Vagina (tissue), 2 donors: ENCODE measurements around the gene PDZD7. TPM values are rescaled to one million over a fixed set of nuclear protein-coding genes. Genes with fewer than 3 reads are reported as not detected.
A peak's percentile ranks its signal among the peaks of the same experiment; 100 is the strongest.

Source experiments
- DNase-seq, 2 donors: peaks; one replicate each; pipeline ENCODE4 v3.0.0-alpha.2; 2017; ENCODE audit errors: extremely low spot score in 2 of 2
- H3K27ac ChIP-seq: fragments of 200-600 bp; sonication (generic); one replicate; pipeline ENCODE4 v1.5.1; 2019
- H3K27me3 ChIP-seq: fragments of 200-600 bp; sonication (generic); one replicate; pipeline ENCODE4 v1.5.1; 2019
- H3K36me3 ChIP-seq, 2 donors: fragments of 200-600 bp; sonication (generic); one replicate each; pipeline ENCODE4 v1.5.1; 2017 to 2019
- H3K4me1 ChIP-seq: fragments of 200-600 bp; sonication (generic); one replicate; pipeline ENCODE4 v1.5.1; 2019
- H3K4me3 ChIP-seq, 2 donors: fragments of 200-600 bp; sonication (generic); 1 replicate in 1 of 2; 2 replicates in 1 of 2; pipeline ENCODE4 v1.5.1; 2016 to 2019
- H3K9me3 ChIP-seq: fragments of 200-600 bp; sonication (generic); one replicate; pipeline ENCODE4 v1.5.1; 2019
- POLR2A ChIP-seq, 2 donors: fragments of 450-650 bp; IDR thresholded peaks; one replicate each; pipeline ENCODE4 v1.6.1; 2017; ENCODE audit warnings: antibody characterized with exemption in 2 of 2, mild to moderate bottlenecking in 2 of 2, moderate library complexity in 2 of 2
- POLR2AphosphoS5 ChIP-seq, 2 donors: sonication (generic); formaldehyde crosslinking; IDR thresholded peaks; one replicate each; pipeline ENCODE4 v1.9.0; 2017; ENCODE audit warnings: antibody characterized with exemption in 2 of 2, mild to moderate bottlenecking in 2 of 2, low read depth in 1 of 2; ENCODE audit not compliant: insufficient read depth in 1 of 2
- intact Hi-C: fragments of 100-400 bp; cut with DNase I; formaldehyde crosslinking; loops from one replicate; pipeline ENCODE4 v1.15.1; 2023
- total RNA-seq: library from RNA; depleted of rRNA; stranded (reverse); fragments of >200 nt; gene quantifications from one replicate; pipeline ENCODE4 v1.2.3, GENCODE V29; 2016
- TF ChIP-seq, protein P1 (sequence below), 3 experiments: fragments of 450-650 bp in 2 of 3; fragments of 200-600 bp in 1 of 3; sonication (generic) in 1 of 3; IDR thresholded peaks; one replicate each; pipeline ENCODE4 v1.5.1; 2017 to 2019; ENCODE audit warnings: antibody characterized with exemption in 3 of 3, mild to moderate bottlenecking in 2 of 3, moderate library complexity in 2 of 3

Gene PDZD7
- total RNA-seq, 1 donor from 2014 or later = 1.5 TPM

DNA sequence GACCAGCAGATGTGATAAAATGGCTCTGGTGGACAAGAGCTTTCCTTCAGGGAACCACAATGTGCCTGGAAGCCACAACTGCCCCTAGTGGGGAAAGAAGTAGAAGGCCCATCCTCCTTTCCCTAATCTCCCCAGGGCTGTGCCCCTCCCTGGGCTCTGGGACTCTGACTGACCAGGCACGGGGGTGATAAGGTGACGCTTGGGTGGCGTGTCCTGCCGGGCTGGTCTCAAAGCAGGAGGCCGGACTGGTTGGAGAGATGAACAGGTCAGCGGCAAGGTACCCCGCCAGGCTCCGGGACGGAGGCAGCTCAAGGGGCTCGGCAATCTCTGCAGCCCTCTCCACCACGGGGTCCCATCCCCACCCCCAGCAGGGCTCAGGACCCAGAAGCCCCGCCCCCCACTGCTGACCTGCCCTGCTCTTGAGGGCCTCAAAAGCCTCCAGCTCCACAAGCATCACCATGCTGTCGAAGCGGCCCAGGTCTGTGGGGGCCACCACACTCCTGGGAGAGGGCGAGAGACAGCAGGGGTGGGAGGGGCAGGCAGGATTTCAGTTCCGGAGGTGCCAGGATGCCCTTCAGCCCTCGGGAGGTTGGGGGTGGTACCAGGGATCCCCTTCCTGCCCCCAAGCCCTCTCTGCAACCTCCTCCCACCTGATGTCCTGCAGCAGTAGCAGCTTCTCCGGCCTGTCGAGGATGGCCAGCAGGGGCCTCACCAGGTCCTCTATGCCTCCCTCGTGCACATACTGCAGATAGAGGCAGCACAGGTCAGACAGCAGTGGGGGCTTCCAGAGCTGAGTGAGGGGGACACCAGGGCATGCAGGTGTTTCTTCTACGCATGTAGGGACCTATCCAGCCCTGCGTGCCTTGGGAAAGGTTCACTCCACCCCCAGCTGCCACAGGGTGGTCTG, 19.2 kb downstream of the PDZD7 start:
- H3K4me1 ChIP-seq = peaks cover 27% of the 10 kb centered on the region
- no peak for DNase-seq

DNA sequence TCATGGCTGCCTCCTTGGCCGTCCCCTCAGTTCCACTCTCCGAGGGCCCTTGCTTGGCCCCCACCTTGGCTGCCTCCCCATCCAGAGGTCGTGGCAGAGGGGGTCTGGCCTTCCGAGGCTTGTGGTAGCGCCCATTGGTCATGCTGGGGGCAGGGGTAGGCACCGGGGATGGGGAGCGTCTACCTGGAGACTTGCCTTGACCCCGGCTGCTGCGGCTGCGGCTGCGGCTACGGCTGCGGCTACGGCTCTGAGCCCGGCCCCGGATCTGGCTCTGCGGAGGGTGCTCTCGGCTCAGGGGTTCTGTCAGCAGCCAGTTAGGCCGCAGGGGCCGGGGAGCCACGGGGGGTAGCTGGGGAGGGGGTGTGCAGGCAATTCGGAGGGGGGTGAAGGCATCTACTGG, 20.6 kb downstream of the PDZD7 start:
- Histone ChIP-seq H3K27ac (no peak overlapping the region), H3K9me3 (no peaks in the 10 kb centered on the region), H3K36me3 (peaks cover 2 to 21% of the 10 kb centered on the region in 2 donors), H3K4me3 (no peak overlapping the region), H3K4me1 (peaks cover 27% of the 10 kb centered on the region), H3K27me3 (no peaks in the 10 kb centered on the region)
- no peak for DNase-seq
- intact Hi-C loops = no loop called here
- TF ChIP-seq, protein P1, sequence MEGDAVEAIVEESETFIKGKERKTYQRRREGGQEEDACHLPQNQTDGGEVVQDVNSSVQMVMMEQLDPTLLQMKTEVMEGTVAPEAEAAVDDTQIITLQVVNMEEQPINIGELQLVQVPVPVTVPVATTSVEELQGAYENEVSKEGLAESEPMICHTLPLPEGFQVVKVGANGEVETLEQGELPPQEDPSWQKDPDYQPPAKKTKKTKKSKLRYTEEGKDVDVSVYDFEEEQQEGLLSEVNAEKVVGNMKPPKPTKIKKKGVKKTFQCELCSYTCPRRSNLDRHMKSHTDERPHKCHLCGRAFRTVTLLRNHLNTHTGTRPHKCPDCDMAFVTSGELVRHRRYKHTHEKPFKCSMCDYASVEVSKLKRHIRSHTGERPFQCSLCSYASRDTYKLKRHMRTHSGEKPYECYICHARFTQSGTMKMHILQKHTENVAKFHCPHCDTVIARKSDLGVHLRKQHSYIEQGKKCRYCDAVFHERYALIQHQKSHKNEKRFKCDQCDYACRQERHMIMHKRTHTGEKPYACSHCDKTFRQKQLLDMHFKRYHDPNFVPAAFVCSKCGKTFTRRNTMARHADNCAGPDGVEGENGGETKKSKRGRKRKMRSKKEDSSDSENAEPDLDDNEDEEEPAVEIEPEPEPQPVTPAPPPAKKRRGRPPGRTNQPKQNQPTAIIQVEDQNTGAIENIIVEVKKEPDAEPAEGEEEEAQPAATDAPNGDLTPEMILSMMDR (IDR thresholded peaks at IDR 0.05) = no peak

More for the DNA sequence above, 19.2 kb downstream of the PDZD7 start:
- Histone ChIP-seq H3K36me3 (peaks cover 0 to 7% of the 10 kb centered on the region in 2 donors), H3K4me3 (no peak overlapping the region), H3K27me3 (no peaks in the 10 kb centered on the region), H3K9me3 (no peaks in the 10 kb centered on the region), H3K27ac (no peak overlapping the region)
- TF ChIP-seq, protein P1 (IDR thresholded peaks at IDR 0.05) = no peak
- intact Hi-C loops = loop anchor here (2.0 kb wide), 1 partner anchor 15 kb away; no protein-coding TSS in a partner anchor

DNA sequence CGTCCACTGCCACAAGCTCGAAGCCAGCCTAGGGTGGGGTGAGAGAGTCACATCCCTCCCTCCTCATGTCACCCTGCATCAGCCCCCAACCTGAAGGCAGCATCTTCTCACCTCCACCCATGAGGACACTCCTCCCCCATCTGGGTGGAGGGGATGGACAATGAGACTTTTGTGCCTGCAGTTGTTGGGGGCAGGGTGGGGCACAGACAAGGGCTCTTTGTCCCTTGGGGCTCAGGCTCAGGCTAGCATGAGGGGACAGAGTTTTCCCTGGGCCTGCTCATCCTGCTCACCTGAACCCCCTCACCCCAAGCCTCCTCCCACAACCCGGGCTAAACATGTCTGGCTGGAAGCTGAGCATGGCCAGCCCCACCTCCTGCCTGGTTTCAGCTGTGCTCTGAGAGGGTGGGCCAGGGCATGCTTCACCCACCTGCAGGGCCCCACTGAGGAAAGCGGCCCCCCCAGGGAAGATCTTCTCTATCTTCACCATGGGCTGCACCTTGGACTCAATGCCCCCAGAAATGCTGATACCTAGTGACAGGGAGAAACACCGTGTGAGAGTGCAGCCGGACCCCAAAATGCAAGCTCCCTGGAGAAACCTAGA, 22.0 kb downstream of the PDZD7 start:
- Histone ChIP-seq H3K27me3 (no peaks in the 10 kb centered on the region), H3K36me3 (peaks cover 2 to 27% of the 10 kb centered on the region in 2 donors), H3K27ac (no peak overlapping the region), H3K9me3 (no peaks in the 10 kb centered on the region), H3K4me1 (peaks cover 27% of the 10 kb centered on the region), H3K4me3 (no peak overlapping the region)
- DNase-seq = no peak
- no peak for TF ChIP-seq POLR2AphosphoS5 (IDR thresholded peaks at IDR 0.05; ENCODE audit: insufficient read depth in 1 of 2, low read depth in 1 of 2)
- no peak for TF ChIP-seq POLR2A (IDR thresholded peaks at IDR 0.05)
- TF ChIP-seq, protein P1 (IDR thresholded peaks at IDR 0.05) = no peak
- intact Hi-C loops = no loop called here

DNA sequence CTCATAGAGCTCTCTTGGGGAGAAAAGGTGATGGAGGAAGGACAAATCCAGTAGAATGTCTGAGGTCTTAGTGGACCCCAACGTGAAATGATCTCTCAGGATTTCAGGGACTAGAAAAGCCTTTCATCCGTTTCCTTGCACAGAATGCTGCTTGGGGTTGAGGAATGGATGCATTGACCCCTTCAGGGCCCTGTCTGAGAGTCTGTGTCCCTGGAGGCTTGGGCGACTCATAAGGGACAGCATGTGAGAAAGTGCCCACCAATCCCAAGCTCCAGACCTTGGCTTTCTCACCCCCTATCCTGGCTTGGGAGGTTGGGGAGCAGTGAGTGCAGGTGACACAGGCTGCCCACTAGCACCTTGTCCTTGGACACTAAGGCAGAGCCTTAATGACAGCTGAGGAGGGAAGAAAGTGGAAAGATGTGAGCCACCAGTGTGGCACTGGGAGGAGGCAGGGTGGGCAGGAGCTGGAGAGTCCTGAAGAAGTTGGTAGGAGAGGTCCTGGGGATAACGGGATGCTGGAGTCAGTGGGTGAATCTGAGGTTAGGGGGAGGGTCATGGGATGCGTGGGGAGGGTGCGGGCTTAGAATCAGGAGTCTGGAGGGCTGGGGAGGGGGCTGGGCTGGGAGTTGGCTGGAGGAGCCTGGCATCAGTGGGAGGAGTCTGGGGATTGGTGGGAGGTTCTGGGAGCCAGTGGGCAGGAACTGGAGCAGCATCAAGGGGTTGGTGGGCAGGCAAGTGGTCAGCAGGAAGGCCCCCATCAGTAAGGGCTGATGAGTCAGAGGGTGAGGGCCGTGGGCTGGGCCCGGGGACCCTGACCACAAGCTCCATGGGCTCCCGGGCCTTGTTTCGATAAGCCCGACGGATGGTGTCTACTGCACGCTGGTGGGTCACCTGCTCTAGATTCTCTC, 22.8 kb downstream of the PDZD7 start:
- peaks cover 22% of the 10 kb centered on the region for H3K4me1 ChIP-seq
- H3K36me3 ChIP-seq = peaks cover 2 to 34% of the 10 kb centered on the region in 2 donors
- peak overlapping the region; percentile 56 for H3K27ac ChIP-seq
- H3K9me3 ChIP-seq = no peaks in the 10 kb centered on the region
- H3K4me3 ChIP-seq = no peak overlapping the region
- intact Hi-C loops = no loop called here
- TF ChIP-seq, protein P1 (IDR thresholded peaks at IDR 0.05) = no peak
- no peak for TF ChIP-seq POLR2A (IDR thresholded peaks at IDR 0.05)
- DNase-seq = no peak
- no peaks in the 10 kb centered on the region for H3K27me3 ChIP-seq
